Hypothalamus (tissue), 51 donors: ENCODE data around the gene CEP85.
A peak's percentile ranks its signal among the peaks of the same experiment; 100 is the strongest.

Experiments used
- DNase-seq, 51 donors: peaks; one replicate each; lab custom pipeline; 2025; lab: John Stamatoyannopoulos, UW

The CEP85 gene

DNA sequence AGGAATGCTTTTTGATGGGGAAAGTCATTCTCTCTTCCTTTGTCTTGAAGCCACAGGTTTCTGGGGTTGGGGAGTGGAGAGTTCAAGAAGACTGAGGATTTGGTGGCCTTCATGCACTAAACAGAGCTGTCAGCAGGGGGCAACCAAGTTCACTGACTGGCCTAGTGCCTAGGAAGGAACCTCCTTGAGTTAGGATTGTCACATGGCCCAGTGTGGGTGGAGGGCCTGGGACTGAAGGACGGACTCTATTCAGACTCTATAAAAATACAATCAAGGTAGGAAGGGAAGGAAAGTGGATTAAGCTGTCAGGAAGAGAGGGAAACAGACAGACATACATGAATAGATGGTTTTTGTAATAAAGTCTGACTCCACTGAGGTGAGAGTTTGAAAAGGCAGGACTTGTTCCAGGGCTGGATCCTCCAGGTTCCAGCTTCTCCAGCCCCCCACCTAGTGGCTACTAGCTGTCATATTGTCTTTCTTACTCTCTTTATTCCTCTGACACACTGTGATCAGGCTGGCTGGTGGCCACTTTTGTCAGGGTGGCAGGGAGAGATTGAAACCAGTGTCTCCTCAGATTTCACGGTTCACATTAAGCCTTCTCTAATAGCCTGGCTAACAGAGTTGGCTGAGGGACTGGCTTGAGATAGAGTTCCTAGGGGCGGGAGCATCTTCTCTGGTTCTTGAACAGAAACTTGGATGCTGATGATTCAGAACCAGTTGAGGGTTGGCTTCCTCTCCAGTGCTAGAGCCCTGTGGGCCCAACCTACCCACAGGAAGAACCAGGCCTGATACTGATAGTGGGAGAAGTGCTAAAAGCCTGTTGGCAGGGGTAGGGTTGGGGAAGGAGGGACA is 41.8 kb downstream of the CEP85 start:
- DNase-seq, result peak in 45 of 51 donors; percentile 14 to 85 (median 63)

DNA sequence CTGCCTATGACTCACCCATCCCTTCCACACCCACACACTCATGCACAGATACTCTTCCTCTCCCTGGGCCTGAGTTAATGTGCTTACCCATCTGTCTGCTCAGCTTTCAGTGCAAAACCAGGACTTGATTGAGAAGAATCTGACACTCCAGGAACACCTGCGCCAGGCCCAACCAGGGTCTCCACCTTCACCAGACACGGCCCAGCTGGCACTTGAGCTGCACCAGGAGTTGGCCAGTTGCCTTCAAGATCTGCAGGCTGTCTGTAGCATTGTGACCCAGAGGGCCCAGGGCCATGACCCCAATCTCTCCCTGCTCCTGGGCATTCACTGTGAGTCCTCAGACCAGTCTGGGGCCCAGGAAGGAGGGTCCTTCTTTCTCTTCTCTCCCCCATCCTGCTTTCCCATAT is 42.4 kb downstream of the CEP85 start:
- peak in 1 of 51 donors; percentile 28 for DNase-seq

GRCh38 chr1:26277261-26277661 is 43.3 kb downstream of the CEP85 start:
- DNase-seq, result no peak

GRCh38 chr1:26277719-26278118 is 43.7 kb downstream of the CEP85 start:
- no peak for DNase-seq

- peak in 9 of 51 donors; percentile 12 to 38 (median 28) for DNase-seq
Observed at GRCh38 chr1:26278303-26278702, 44.3 kb downstream of the CEP85 start.

DNA sequence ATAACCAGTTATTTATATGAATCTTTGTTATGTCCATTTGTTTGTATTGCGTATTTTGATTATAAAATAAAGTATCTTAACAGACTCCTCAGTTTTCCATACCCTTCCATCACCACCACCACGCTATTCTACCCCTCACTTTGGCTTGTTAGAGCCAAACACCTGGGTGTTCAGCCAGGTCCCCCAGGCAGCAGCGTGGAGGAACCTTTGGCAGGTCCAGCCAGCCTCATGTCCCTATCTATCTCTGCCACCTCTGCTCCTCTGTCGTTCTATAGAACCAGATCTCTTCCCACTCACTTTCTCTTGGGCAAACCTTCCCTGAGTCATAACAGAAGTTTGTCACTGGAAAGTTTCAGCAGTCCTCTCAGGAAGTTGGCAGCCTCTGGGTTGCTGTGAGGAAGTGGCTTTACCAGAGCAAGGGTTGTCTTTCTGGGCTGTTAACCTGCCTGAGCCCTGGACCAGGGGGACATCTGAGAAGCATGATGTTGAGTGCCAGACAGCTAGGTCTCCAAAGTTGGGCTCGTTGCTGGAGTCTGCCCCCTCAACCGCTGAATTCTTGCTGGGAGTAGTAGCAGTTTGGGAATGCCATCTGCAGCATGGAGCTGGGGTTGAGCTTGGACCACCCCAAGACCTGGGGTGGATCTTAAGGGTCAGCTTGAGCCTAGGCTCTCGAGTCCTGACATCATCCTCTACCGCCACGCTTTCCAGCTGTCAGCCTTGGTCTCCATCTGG is 44.9 kb downstream of the CEP85 start:
- peak in 2 of 51 donors; percentile 19 to 21 for DNase-seq

DNA sequence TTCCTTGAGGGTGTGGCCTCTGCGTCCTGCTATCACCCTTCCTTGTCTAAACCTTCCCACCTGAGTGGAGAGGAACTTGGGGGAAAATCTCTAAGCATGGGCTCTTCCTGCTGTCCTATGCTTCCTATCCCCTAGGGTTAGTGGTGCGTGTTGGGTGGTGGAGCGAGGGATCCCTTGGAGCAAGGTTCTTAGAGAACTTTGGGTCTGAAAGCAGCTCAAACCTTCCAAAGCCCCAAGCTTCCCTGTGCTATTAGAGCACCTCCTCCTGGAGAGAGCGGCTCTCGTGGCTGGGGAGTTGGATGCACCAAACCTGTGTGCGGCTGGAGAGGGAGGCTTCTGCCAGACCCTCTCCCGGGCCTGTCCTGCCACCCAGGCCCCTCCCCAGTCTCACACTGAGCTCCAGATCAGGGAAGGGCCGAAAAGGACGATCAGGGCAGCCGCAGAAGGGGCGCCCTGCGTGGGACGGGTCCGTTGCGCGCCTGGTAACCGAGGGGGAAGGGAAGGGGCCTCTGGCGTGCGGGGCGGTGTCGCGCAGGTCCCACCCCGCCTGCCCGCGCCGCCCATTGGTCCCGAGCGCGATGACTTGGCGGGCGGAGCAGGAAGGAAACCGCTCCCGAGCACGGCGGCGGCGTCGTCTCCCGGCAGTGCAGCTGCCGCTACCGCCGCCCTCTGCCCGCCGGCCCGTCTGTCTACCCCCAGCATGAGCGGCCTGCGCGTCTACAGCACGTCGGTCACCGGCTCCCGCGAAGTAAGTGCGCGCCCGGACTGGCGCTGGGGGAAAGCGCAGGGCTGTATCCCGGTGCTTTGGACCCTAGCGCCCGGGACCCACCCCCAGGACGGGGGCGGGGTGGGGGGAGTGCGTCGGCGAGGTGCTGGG is 45.7 kb downstream of the CEP85 start, which contains the start of gene SH3BGRL3:
SH3BGRL3 (plus strand) TSS at position 631 of the 877 bp plus-strand sequence; CDS start at position 701, 70 bp downstream.
- peak in 49 of 51 donors; percentile 18 to 90 (median 75) for DNase-seq

DNA sequence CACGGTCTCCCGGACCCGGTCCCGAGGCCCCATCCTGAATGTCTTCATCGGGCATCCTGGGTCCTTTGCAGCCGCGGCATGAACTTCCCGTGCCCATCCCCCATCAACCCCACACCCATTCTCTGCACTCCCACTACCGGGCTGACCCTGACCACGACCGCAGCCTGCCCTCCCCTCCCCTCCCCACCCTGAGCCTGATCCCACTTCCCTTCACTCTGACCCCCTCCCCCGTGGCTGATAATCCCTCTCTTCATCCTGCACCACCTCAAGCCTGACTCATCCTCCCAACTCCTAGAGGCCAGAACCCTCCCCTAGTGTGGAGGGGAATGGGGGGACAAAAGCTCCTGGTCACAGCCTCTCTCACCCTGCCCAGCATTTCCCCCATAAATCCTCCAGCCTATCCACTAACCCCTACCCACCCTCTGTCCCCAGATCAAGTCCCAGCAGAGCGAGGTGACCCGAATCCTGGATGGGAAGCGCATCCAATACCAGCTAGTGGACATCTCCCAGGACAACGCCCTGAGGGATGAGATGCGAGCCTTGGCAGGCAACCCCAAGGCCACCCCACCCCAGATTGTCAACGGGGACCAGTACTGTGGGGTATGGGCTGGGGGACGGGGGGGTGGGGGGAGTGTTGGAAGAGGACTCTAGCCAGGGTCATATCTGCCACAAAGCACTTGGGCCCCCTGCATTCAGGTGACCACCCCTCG is 46.5 kb downstream of the CEP85 start:
- peak in 3 of 51 donors; percentile 35 to 46 (median 41) for DNase-seq

- DNase-seq, result no peak
Observed at GRCh38 chr1:26281091-26281958, 47.3 kb downstream of the CEP85 start.

DNA sequence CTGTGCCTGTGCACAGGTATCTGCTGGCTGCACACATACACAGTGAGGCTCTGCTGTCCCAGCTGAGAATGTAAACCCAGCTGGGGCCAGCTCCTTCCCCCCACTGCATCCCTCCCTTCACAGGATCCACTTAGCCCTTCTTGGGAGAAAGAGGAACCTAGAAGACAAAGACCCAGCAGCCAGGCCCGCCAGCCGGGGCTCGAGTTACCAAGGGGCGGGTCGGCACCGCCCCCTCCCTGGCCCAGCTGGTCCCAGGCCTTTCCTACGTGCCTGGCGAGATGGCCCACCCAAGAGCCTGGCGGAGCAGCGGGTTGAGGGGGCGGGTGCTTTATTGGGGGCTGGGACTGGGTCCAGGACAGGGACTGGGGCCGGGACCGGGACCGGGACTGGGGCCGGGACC is 48.0 kb downstream of the CEP85 start:
- no peak for DNase-seq

DNA sequence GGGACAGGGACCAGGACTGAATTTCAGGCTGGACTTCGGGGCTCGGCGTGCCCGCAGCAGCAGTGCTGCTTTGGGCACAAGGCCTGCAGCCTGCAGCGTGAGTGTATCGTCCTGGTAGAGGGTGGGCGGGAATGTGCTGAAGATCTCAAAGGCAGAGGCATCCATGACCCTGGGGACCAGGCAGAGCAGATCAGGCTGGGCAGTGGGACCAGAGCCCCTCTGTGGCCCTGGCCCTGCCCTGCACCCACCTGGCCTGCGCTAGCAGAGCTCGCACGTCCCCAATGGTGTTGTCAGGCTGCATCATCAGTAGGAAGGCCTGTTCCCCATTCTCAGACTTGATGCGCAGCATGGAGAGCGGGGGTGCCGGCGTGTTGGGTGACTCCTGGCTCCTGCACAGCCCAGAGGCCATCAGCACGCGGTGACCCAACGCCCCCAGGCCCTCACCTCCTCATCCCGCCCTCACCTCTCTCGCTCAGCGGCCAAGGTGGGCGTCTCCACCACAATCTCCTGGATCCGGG is 48.5 kb downstream of the CEP85 start:
- DNase-seq, result no peak

- DNase-seq, result peak in 1 of 51 donors; percentile 17
Observed at GRCh38 chr1:26283279-26283853, 49.4 kb downstream of the CEP85 start.

DNA sequence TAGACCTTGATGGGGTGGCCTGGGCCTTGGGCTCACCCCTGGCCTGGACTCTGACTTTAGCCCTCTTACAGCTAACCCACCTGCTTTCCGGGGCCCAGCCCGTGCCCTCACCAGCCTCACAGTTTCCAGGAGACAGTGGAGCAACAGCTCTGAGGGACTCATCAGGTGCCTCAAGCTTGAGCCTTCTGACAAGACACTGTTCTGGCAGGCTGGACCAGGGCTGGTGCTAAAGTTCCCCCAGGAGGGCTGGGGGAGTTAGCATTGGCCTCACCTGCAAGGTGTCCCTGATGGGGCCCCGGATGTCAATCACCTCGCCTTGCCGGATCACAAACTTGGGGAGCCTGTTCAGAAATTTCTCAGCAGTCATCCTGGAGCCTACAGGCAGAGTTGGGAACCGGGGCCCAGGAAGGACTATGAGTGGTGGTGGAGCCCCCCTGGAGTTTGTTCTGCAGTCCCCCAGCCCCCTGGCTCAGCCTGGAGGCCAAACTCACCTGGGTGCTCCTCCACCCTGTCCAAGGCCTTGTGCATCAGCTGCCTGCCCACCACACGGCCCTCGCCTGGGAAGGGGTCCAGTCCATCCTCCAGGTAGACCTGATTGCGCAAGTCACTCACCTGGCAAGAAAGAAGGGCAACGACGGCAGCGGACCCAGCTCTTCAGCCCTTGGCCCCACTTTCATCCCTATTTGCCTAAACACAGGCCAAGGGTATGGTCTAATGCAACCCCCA is 50.0 kb downstream of the CEP85 start:
- no peak for DNase-seq

DNA sequence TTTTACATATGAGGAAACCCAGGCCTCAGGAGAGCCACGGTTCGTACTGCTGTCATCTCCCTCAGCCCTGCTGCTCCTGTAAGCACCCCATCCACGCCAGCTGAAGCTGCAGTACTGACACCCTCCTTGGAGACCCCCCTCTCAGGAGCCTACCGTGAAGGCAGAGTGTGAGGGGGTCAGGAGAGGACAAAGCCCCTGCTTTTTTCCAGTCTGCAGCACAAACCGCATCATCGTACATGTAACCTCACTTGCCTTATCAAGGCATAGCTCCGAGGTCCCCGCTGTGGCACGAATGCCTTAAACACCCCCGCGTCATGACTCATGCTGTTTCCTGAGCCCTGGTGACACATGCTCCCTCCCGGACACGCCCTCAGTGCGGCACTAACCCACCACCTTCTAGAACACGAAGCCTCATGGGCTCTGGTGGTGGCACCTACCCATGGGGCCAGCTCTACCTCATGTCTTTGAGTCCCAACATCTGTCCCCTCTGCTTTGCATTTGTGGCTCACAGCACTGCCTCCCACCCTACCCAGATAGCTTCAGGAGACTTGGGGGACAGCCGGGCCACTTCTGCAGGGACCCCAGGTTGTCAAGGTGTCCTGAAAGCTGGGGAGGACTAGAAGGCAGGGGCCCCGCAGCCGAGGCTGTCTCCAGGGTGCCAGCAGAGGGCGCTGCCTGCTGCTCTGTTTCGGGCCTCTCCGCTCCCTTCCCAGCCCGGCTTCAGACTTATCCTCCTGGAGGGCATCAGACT is 50.8 kb downstream of the CEP85 start:
- DNase-seq, result peak in 19 of 51 donors; percentile 10 to 80 (median 27)

GRCh38 chr1:26285366-26286063 is 51.5 kb downstream of the CEP85 start:
- no peak for DNase-seq

DNA sequence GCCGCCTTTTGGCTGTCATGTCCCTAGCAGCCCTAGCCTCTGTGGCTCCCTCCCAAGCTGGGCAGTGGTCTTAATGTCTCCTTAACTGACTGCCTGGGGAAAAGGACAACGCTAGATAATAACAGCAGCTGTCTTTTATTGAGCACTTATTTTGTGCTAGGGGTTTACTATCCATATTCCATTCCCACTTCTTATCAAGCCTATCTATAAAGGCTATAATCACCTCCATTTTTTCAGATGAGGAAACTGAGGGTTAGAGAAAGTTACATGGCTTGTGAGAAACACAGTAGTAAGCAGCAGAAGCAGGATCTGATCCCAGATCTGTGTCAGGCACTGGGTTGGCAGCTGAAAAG is 52.0 kb downstream of the CEP85 start:
- DNase-seq, result no peak
